GM19455 (cell line): Measurements from ENCODE around the gene SMARCC2.
"Not testable (repeated sequence)": the region's sequence is repeated elsewhere in the genome, so short reads cannot be mapped to it uniquely, and the experiment has no call there.

Source experiments
- ATAC-seq: cut with Tn5 transposase; IDR thresholded peaks from one replicate; pipeline ENCODE4 v1.9.1; 2021; ENCODE audit not compliant: unreplicated experiment

Gene SMARCC2

DNA sequence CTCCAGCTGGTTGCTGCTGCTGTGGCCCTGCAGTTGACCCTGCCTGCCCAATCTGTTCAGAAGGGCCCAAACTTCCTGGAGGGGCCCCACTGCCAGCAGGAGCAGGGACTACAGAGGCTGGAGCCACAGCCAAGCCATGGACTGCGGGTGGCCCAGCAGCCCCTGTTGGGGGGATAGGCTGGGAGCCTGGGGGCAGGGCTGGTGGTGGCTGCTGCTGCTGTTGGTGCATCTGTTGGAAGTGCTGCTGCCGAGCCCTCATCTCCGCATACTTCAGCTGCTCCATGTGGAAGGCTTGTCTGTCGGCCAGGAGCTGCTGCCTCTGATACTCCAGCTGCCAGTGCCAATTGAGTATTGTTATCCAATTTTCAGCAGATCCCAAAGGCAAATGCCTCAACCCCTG lies 23.9 kb downstream of the SMARCC2 start:
- no peak for ATAC-seq

DNA sequence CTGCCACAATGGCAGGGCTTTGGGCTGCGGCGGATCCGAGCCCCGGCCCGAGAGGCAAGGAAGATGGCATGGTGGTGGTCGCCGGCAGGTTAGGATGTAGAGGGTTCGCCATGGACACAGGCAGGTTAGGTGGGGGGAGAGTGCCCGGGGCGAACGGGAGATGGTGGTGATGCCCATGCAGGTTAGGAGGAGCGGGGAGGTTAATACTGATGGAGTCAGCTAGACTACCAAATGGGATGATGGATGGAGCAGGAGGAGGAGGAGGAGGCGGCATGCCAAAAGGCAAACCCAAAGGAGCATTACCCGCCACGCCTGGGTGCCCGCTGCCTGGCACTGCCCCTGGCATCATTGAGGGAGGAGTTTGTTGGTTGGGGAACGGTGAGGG lies 24.9 kb downstream of the SMARCC2 start:
- ATAC-seq: no peak

DNA sequence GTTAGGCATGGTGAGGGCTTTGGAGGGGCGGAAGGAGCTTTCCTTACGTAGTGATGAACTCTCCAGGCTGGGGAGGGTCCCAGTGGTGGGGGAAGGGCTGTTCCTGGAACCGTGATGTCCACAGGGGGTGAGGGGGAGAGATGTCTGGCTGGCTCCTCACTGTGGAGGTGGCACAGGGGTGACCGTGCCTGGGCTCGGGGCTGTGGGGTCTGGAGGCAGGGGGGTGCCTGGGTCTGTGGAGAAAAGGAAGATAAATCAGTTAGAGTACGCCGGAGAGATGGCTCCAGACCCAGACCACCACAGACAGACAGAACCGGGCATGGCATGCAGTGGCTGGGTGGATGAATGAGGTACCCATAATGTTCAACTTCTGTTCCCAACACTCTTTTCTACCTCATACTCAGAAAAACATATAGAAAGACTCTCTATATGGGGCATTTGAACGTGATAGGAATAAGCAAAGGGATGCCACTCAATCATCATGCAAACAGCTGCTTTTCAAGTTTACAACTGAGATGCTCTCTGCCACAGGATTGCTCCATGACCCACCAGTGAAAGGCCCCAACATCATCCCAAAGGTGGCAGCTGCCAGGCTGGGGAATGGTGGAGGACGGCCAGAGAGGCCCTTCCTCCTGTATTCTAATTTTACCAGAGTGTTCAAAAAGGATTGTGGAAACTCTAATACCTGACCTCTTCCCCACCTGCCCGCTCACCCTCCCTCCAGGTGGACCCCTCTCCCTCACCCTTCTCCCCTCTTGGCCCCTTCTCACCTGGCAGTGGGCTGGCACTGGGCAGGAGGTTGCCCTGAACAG lies 25.5 kb downstream of the SMARCC2 start:
- ATAC-seq: no peak

DNA sequence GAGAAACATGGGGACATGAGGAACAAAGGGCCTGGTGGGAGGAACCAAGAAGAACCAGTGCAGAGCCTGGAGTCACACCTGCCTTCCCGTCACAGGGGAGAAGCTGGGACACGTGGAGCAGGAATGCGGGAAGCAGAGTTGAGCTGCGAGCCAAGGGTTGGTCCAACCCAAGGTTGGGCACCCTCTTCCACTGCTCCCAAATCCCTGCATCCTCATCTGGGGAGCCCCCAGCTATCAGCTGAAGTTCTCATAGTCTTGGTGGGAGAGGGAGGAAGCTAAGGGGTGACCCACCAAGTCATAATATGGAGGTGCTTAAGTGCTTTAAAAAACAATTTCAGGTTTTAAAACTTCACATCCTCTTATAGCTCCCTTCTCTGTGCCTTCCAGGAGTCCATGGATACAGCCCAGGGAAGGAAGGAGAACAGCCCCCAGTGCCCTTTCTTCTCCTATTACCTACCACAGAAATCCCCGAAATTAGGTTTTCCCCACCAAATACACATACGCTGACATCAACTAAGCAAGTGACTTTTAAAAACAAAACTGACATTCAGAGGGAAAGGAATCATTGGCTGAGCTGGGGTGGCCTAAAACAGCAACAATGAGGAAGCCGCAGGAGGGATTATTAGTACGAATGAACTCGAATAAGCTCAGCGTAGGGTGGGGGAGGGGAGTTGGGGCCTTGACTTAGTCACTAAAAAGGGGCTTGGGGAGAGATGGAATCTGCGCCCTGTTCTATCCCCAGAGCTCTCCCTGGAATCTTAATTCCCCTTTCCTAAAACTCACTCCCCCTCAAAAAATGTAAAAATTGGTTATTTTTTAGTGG lies 26.6 kb downstream of the SMARCC2 start:
- no peak for ATAC-seq

DNA sequence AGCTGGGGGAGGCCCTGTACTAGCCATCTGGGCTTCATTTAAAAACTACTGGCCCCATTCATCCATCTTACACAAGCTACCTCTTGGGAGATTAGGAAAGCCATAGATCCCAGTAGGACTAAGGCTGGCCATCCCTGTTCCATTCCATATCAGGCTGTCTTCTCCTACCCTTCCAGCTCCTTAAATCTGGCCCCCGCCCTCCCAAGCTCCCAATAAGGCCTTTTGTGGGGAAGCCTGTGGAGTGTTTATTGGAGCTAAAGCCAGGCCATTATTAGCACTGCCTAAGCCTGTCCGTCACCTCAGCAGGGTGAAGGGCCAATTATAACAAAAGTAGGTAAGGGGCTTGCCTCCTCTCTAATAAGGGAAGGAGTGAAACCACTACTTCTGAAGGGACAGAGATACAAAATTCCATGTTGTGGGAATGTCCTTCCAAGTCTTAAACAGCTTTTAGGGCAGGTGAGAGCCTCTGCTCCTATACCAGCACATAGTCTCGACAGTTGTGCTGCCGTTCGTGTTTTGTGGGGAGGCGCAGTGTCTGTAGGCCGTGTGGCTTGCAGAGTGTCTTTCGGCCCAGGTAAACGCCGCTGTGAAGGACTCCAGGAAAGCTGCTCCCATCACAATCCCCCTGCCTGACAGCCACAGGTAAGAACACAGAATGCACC lies 27.5 kb downstream of the SMARCC2 start:
- no peak for ATAC-seq

DNA sequence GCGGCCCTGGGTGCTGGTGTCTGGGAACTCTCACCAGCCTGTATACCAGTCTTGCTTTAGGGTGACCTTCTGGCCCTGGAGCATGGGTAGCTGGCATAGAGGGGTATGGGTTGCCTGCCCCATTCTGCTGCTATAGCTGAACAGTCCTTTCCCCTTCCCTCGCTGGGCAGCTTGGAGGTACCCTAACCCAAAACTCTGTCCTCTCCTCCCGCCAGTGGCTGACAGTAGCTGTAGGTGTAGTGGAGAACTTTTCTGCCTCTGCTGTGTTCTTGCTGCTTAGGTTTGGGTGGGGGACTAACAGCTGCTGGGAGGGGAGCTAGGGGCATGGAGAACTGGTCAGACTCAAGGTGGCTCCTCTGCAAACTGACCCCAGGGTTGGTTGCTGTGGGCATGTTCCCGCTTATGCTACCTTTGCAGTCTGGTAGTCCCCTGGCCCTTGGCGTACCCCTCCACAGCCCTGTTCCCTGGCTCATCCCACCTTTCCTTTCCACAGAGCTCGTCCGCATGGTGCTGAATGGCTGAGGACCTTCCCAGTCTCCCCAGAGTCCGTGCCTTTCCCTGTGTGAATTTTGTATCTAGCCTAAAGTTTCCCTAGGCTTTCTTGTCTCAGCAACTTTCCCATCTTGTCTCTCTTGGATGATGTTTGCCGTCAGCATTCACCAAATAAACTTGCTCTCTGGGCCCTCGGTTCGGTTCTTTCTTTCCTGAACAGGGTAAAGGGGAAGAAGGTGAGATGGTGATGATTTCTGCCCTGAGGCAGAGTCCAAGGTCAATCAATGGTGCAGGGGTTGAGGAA lies 28.2 kb downstream of the SMARCC2 start:
- ATAC-seq: no peak

DNA sequence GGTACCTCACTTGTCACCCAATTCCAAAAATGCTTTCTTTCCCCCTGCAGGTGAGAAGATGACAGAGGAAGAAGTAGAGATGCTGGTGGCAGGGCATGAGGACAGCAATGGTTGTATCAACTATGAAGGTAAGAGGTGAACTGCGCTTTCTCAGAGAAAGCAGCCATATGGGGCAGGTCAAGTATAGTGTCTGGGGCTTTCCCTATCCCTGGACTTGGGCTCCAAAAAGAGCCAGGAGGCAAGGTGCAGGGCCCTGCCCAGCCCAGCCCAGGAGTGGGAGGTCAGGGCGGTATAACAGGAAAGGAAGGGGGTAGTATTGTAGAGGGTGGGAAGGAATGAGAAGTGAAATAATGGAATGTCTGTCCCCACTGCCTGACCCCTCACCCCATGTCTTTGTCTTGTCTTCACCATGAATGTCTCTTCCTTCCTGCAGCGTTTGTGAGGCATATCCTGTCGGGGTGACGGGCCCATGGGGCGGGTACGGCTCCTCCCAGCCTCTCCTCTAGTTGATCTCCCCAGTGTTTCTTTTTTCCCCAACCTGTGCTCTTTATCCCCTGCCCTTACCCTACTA lies 29.0 kb downstream of the SMARCC2 start:
- no peak for ATAC-seq

DNA sequence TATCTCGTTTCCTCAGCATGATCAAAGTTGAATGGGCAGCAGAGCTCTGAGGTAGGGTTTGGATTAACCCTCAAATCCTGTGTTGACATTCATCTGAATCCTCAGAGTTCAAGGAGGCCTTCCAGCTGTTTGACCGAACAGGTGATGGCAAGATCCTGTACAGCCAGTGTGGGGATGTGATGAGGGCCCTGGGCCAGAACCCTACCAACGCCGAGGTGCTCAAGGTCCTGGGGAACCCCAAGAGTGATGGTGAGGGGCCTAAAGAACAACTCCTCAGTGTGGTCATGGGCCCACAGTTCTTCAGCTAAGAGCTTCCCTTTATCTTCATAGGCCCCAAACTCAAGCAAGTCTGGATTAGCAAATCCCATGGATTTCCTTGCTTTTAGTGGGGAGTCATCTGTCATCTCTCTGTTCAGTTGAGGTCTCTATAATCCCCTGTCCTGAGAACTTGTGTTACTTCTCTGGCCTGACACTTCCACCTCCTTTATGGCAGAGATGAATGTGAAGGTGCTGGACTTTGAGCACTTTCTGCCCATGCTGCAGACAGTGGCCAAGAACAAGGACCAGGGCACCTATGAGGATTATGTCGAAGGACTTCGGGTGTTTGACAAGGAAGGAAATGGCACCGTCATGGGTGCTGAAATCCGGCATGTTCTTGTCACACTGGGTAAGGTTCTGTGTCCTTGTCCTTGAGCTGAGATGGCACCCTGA lies 29.6 kb downstream of the SMARCC2 start:
- no peak for ATAC-seq

DNA sequence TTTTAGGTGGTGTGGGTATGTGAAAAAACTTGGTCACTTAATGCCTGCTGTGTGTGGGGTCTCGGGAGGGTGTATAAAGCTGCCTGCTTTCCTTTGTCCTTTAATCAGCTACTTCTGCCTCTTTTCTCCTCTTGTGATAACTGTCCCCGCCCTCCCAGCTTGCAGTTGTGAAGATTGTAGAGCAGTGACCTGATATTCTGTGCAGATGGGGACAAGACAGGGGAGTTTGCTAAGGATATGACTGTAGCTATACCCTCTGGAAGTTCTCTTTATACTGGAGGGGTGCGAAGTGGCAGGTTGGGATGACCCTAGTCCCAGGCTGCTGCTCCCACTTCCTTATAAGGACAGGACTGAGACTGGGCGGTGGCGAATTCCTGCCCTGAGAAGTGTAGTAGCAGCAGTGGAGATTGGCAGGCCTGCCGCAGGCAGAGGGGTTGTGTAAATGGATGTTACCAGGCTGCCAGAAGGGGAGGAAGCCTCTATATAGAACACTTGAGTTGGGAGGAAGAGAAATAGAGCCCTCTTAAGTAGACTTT lies 30.3 kb downstream of the SMARCC2 start:
- no peak for ATAC-seq

DNA sequence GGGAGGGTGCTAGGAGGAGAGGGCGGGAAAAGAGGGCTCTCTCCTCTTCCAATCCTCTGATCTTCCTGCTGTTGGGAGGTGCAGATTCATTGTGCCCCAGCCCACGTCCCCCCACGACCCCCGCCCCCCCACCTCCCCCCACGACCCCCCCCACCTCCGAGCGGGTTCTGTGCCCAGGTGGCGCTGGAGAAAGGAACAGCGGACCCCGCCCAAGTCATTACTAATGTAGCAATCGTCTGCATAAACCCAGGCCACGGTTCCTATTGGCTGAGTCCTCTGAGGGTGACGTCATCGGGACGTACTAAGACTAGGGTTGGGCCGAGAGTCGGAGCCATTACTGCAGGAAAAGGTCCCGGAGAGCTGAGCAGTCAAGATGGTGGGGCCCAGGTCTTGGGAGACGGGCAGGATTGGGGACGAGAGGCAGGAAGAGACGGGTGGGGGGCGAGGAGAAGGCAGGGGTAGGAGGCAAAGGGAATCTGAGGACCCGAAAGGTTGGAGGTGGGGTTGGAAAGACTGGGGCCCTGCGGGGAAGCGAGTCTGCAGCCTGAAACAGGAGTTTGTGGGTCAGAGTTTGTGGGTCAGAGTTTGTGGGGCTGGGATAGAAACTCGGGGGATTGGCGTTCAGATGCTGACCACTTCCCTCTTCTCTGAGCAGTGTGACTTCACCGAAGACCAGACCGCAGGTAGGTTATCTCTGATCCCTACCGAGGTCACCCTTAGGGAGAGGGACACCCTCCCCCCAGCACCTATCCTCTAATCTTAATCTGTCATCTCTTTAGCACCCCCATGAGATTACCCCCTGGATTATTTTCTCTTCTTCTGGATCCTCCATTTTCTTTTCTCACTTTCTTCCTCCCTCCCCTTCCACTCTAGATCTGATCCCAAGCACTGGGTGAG lies 31.0 kb downstream of the SMARCC2 start, which contains the start of gene MYL6:
Gene MYL6, plus strand, starts transcription at position 331 of the 897 bp plus-strand sequence. Its CDS starts 43 bp downstream, at position 374.
- peak; percentile 80 for ATAC-seq

DNA sequence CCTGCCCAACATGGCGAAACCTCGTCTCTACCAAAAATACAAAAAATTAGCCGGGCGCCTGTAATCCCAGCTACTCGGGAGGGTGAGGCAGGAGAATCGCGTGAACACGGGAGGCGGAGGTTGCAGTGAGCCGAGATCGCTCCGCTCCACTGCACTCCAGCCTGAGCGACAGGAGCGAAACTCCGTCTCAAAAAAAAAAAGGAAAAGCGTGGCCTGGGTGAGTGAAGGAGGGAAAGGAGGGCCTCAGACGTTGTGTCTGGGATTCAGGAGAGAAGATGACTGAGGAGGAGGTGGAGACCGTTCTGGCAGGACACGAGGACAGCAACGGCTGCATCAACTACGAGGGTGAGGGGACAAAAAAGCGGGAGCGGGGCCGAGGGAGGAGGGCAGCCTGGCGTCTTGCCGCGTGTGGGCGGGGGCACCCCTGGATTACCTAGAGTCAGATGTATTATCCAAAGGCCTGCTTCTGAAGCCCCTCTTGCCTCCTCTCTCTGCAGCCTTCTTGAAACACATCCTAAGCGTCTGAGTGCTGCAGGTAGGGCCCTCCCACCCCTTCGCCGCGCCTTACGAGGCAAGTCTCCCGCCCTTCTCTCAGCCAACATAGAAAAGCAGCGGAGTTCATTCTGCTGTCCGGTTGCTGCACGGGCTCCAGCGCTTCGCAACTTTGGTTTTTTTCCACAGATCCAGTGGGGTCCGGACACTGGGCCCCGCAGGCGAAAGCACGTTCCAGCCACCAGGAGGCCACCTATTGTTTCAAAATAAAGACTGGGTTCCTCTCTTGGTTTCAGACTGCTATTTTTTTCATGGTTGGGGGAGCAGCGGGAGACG lies 31.9 kb downstream of the SMARCC2 start:
- no peak for ATAC-seq

DNA sequence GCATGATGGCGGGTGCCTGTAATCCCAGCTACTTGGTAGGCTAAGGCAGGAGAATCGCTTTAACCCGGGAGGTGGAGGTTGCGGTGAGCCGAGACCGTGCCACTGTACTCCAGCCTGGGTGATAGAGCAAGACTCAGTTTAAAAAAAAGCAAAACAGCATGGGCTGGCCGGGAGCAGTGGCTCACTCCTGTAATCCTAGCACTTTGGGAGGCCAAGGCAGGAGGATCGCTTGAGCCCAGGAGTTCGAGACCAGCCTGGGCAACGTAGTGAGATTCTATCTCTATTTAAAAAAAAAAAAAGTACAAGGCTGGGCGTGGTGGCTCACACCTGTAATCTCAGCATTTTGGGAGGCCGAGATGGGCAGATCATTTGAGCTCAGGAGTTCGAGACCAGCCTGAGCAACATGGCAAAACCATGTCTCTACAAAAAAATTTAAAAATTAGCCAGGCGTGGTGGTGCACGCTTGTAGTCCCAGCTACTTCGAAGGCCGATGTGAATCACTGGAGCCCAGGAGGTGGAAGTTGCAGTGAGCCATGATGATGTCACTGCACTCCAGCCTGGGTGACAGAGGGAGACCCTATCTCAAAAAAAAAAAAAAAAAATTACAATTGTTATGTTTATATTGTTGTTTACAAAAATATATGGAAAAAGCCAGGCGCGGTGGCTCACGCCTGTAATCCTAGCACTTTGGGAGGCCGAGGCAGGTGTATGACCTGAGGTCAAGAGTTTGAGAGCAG lies 32.7 kb downstream of the SMARCC2 start:
- ATAC-seq: not testable (repeated sequence)

DNA sequence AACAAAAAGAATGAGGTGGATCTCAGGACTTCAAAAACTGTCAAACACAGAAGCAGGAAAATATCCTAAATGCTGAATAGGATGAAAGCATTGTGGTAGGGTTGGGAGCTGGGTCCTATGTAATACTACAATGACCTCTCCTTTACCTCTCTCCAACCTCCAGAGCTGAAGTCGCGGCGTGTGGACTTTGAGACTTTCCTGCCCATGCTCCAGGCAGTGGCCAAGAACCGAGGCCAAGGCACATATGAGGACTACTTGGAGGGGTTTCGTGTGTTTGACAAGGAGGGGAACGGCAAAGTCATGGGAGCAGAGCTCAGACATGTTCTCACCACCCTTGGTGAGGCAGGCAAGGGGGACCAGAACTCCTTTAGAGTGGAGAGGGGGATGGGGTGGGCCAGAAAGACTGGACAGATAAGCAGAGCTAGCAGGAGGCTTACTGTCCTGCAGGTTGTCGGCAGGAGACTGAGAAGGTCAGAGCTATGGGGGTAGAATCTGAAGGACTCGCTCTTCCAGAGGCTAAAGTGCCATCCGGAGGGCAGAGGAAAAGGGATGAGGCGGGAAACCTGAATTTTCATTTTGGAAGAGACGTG lies 33.9 kb downstream of the SMARCC2 start:
- no peak for ATAC-seq

DNA sequence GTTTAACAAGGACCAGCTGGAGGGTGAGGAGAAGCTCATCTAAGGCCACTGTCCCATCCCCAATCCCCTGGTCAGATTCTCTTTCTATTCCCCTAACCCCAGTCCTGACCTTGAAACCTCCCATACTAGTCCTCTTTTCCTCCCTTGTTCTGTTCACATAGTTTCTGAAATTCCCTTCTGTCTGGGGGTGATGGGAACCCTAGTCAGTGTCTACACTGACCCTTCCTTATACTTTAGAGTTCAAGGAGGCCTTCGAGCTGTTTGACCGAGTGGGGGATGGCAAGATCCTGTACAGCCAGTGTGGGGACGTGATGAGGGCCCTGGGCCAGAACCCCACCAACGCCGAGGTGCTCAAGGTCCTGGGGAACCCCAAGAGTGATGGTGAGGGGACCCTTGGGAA lies 34.5 kb downstream of the SMARCC2 start:
- ATAC-seq: no peak

DNA sequence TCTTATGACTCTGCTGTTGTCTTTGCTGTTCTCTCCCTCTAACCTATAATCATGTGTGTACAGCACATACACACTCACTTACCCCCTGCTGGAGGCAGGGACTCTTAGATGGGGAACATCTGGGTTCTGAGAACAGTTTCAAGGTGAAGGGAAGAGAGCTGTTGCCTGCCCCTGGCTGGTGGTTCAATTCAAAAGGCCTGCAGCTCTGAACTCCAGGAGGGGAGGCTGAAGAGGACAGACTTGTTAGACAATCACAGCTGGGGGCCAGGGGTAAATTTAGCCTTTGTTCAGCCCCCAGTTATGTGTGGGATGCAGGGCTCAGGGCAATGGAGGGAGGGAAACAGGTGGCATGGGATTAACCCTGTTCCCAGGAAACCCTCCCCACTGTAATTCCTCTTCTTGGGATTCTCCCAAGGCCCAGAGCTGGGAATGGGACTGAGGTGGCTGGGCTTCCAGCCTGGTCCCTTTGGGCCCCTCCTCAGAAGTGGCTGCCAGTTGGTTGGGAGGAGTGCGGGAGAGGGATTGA lies 35.0 kb downstream of the SMARCC2 start:
- no peak for ATAC-seq

DNA sequence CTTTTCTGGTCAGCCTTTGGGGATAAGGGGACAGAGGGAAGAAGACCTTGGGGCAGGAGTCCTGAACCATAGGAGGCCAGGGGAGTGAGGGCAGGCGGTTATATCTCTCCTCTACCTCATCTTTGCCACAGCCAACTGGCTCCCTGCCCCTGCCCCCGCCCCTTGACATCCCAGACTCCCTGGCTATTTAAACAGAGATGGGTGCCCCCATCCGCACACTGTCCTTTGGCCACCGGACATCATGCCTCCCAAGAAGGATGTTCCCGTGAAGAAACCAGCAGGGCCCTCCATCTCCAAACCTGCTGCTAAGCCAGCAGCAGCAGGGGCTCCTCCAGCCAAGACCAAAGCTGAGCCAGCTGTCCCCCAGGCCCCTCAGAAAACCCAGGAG lies 35.6 kb downstream of the SMARCC2 start:
- ATAC-seq: no peak
